ENCODE data around the gene CDK2AP2. TPM values are rescaled to one million over a fixed set of nuclear protein-coding genes. Genes with fewer than 3 reads are reported as not detected.

CDK2AP2 gene
- total and polyA plus RNA-seq, 2 donors (not counting 1 experiment from before 2014, with no cell fraction given) = 62.7 to 112 TPM

- Histone ChIP-seq H3K27ac (ENCODE audit: low read length in 2 of 2) (peak overlapping the region; percentile 82 to 94), H3K9me3 (ENCODE audit: control extremely low read depth in 1 of 3, control insufficient read depth in 2 of 3, insufficient read depth in 1 of 3, low read length in 2 of 3) (peaks cover 0 to 12% (median 0%) of the 10 kb centered on the region in 3 donors), H2AFZ (ENCODE audit: insufficient read depth, low read depth, low read length, poor library complexity, severe bottlenecking) (peak overlapping the region; percentile 83), H3K36me3 (replicated peaks in 1 of 2; ENCODE audit: control extremely low read depth in 1 of 2, control insufficient read depth in 1 of 2, extremely low read depth in 1 of 2, insufficient read depth in 2 of 2, low read length in 1 of 2) (peaks cover 2 to 9% of the 10 kb centered on the region in 2 experiments), H3K4me3 (ENCODE audit: control extremely low read depth in 1 of 5, extremely low read depth in 1 of 5, insufficient read depth in 1 of 5, low read depth in 2 of 5, low read length in 4 of 5) (peak overlapping the region; percentile 70 to 78 (median 75)), H3K4me1 (ENCODE audit: control insufficient read depth in 2 of 2, insufficient read depth in 2 of 2, low read length in 2 of 2) (peaks cover 53 to 89% of the 10 kb centered on the region in 2 donors), H3K4me2 (replicated peaks; ENCODE audit: low read depth, low read length, poor library complexity, severe bottlenecking) (peak overlapping the region; percentile 97), H3K79me2 (ENCODE audit: control insufficient read depth, insufficient read depth, low read length) (peaks cover 57% of the 10 kb centered on the region), H3K9ac (ENCODE audit: low read length) (peak overlapping the region; percentile 91), H3K27me3 (replicated peaks in 1 of 4; ENCODE audit: control extremely low read depth in 1 of 4, control insufficient read depth in 3 of 4, insufficient read depth in 4 of 4, low read length in 3 of 4) (no peaks in the 10 kb centered on the region), H4K20me1 (ENCODE audit: control insufficient read depth, insufficient read depth, low read length, poor library complexity, severe bottlenecking) (peaks cover 10% of the 10 kb centered on the region)
- peak; percentile 68 for ATAC-seq (ENCODE audit: low read depth)
- TF ChIP-seq EZH2 (IDR thresholded peaks at IDR 0.05; ENCODE audit: borderline replicate concordance, insufficient read depth, low read depth, low read length, poor library complexity, severe bottlenecking) (no peak), CTCF (IDR thresholded peaks at IDR 0.05) (no peak)
- DNase-seq = peak; percentile 94
- under 1% methylated on average over 48 of the region's 56 CpGs for WGBS (ENCODE audit: insufficient coverage)
- H3K9me3 Mint-ChIP-seq (ENCODE audit: insufficient read depth) = no peaks in the 10 kb centered on the region
- H3K4me1 Mint-ChIP-seq = peaks cover 66% of the 10 kb centered on the region
- intact Hi-C loops (cut with micrococcal nuclease) = loop anchor here (1.0 kb wide), 6 partner anchors 18 to 61 kb away; partner anchors contain the start of genes CDK2AP2, PTPRCAP and RPS6KB2
- CTCF ChIA-PET = interaction anchor here (0.6 to 1.8 kb wide), 7 partner anchors 18 to 164 kb away, joined by 3 to 9 read pairs (median 4); partner anchors contain the start of genes AIP, PPP1CA and PTPRCAP
- POLR2A ChIA-PET = interaction anchor here (0.6 to 10.4 kb wide), 20 partner anchors 10 to 844 kb away, joined by 3 to 215 read pairs (median 6); partner anchors contain the start of genes AIP, CLCF1, CORO1B and PITPNM1
- H3K27ac Mint-ChIP-seq = peak overlapping the region; percentile 97
- H3K27me3 Mint-ChIP-seq = no peaks in the 10 kb centered on the region
- H3K4me3 Mint-ChIP-seq = peak overlapping the region; percentile 89
Observed at GRCh38 chr11:67464411-67465188, 43.4 kb downstream of the CDK2AP2 start.
